Lung (tissue), 12 donors: ENCODE results near the gene TNFRSF14. TPM values are rescaled to one million over a fixed set of nuclear protein-coding genes. Genes with fewer than 3 reads are reported as not detected.
A peak's percentile ranks its signal among the peaks of the same experiment; 100 is the strongest.
"Not testable (repeated sequence)": the region's sequence is repeated elsewhere in the genome, so short reads cannot be mapped to it uniquely, and the experiment has no call there.

Experiments
- ATAC-seq: fragments of 200-7000 bp; cut with Tn5 transposase; one replicate; pipeline ENCODE4 v1.9.1; 2020; ENCODE audit warnings: moderate number of reproducible peaks; ENCODE audit not compliant: insufficient read depth, low FRiP score
- DNase-seq, 3 donors: peaks; one replicate each; pipeline ENCODE4 v3.0.0-alpha.2; 2013 to 2017
- H3K27ac ChIP-seq, 2 donors: one replicate each; pipeline ENCODE4 v1.5.1; 2013; ENCODE audit warnings: mild to moderate bottlenecking in 2 of 2, moderate library complexity in 2 of 2, control low read depth in 1 of 2, inconsistent platforms in 1 of 2, low read depth in 1 of 2, low read length in 1 of 2
- H3K27me3 ChIP-seq, 3 donors: one replicate each; pipeline ENCODE4 v1.5.1; 2013; ENCODE audit warnings: low read length in 2 of 3; ENCODE audit not compliant: control insufficient read depth in 3 of 3, insufficient read depth in 3 of 3
- H3K36me3 ChIP-seq, 4 donors: one replicate each; pipeline ENCODE4 v1.5.1; 2013; ENCODE audit warnings: low read length in 4 of 4, mild to moderate bottlenecking in 1 of 4, moderate library complexity in 1 of 4; ENCODE audit not compliant: control insufficient read depth in 4 of 4, insufficient read depth in 4 of 4
- H3K4me1 ChIP-seq, 5 donors: one replicate each; pipeline ENCODE4 v1.5.1; 2013; ENCODE audit warnings: low read length in 5 of 5, mild to moderate bottlenecking in 2 of 5, moderate library complexity in 1 of 5; ENCODE audit not compliant: control insufficient read depth in 5 of 5, insufficient read depth in 5 of 5
- H3K4me3 ChIP-seq: one replicate; pipeline ENCODE4 v1.5.1; 2013; ENCODE audit warnings: mild to moderate bottlenecking, control low read depth, moderate library complexity
- H3K9ac ChIP-seq, 2 donors: one replicate each; pipeline ENCODE4 v1.5.1; 2013; ENCODE audit warnings: low read length in 2 of 2, control low read depth in 1 of 2; ENCODE audit not compliant: insufficient read depth in 1 of 2
- H3K9me3 ChIP-seq, 4 donors: one replicate each; pipeline ENCODE4 v1.5.1; 2013; ENCODE audit warnings: low read length in 3 of 4, mild to moderate bottlenecking in 1 of 4, moderate library complexity in 1 of 4; ENCODE audit not compliant: control insufficient read depth in 4 of 4, insufficient read depth in 3 of 4
- WGBS, 2 donors: extraction: QIAGEN DNeasy Blood & Tissue Kit; methylation state at CpG; one replicate each; pipeline ENCODE4 v1.1.7; 2013; 5-methylcytosine and 5-hydroxymethylcytosine counted together
- polyA plus RNA-seq, 2 donors: library from polyadenylated mRNA; stranded (reverse); fragments of 200-250 nt; gene quantifications; one replicate each; pipeline ENCODE4 v1.2.1, GENCODE V29; 2013
- total RNA-seq, 2 donors: library from RNA; depleted of rRNA in 1 of 2; stranded (reverse); fragments of >200 nt in 1 of 2; gene quantifications; one replicate each; pipeline ENCODE4 v1.2.1, GENCODE V29; 2014 to 2021
- TF ChIP-seq, protein P1 (sequence below): IDR thresholded peaks from 2 replicates; pipeline ENCODE4 v1.5.1; 2012; ENCODE audit warnings: mild to moderate bottlenecking; ENCODE audit errors: control extremely low read depth, extremely low read depth
- donor health status: control.
- donor health status: control.
- donor health status: Bipolar disorder and iron deficiency.
- donor health status: healthy.
- donor health status: DM: yes; HTN: yes; CAD: no.

The TNFRSF14 gene
- total and polyA plus RNA-seq, 4 donors, result 67.4 to 200 (median 159) TPM

GRCh38 chr1:2548068-2548589 lies 8.0 kb upstream of the TNFRSF14 start:
- WGBS, 2 donors, result 5 to 6% methylated on average over 17 of the region's 17 CpGs
- Histone ChIP-seq H3K27me3 (no peaks in the 10 kb centered on the region), H3K36me3 (no peaks in the 10 kb centered on the region), H3K4me3 (no peak overlapping the region), H3K4me1 (peaks cover 2 to 47% (median 16%) of the 10 kb centered on the region in 5 donors), H3K9me3 (no peaks in the 10 kb centered on the region), H3K27ac (peak overlapping the region; percentile 76 to 96), H3K9ac (no peak overlapping the region)
- DNase-seq, result peak; percentile 72 to 81 (median 80)
- TF ChIP-seq, protein P1, sequence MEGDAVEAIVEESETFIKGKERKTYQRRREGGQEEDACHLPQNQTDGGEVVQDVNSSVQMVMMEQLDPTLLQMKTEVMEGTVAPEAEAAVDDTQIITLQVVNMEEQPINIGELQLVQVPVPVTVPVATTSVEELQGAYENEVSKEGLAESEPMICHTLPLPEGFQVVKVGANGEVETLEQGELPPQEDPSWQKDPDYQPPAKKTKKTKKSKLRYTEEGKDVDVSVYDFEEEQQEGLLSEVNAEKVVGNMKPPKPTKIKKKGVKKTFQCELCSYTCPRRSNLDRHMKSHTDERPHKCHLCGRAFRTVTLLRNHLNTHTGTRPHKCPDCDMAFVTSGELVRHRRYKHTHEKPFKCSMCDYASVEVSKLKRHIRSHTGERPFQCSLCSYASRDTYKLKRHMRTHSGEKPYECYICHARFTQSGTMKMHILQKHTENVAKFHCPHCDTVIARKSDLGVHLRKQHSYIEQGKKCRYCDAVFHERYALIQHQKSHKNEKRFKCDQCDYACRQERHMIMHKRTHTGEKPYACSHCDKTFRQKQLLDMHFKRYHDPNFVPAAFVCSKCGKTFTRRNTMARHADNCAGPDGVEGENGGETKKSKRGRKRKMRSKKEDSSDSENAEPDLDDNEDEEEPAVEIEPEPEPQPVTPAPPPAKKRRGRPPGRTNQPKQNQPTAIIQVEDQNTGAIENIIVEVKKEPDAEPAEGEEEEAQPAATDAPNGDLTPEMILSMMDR, result peak; percentile 87
- ATAC-seq, result peak; percentile 39

DNA sequence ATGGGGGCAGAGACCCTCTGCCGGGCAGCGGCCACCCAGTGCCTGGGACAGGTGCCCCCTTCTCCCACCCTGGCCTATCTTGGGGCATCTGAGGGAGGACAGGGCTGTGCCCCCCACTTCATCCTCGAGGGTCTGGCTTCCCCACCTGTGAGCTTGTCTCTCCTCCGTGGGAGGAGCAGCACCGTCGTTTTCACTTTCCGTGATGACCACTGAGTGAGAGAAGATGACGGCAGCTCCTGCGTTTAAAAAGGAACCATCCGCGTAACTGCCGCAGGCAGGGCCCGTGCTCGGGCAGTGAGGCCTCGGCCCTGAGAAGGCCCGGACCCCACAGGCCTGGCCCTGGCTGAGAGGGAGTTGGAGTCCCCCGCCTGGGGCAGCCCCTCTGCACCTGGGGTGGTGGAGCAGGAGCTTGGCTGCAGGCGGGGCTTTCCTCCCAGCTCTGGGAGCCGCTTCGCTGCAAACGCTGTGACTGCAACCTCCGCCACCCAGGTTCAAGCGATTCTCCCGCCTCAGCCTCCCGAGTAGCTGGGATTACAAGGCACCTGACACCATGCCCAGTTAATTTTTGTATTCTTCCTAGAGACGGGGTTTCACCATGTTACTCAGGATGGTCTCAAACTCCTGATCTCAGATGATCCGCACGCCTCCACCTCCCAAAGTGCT lies 6.7 kb upstream of the TNFRSF14 start:
- not testable (repeated sequence) for H3K36me3 ChIP-seq, H3K27me3 ChIP-seq, ATAC-seq, DNase-seq, H3K9ac ChIP-seq, H3K4me3 ChIP-seq, H3K9me3 ChIP-seq
- H3K4me1 ChIP-seq, result peaks cover 2 to 33% (median 13%) of the 10 kb centered on the region in 5 donors
- WGBS, 2 donors, result 65 to 67% methylated on average over 23 to 25 of the region's 28 CpGs
- H3K27ac ChIP-seq, result peak overlapping the region; percentile 81 to 98

- Histone ChIP-seq H3K4me3 (peak overlapping the region; percentile 31), H3K4me1 (peaks cover 0 to 32% (median 15%) of the 10 kb centered on the region in 5 donors), H3K27ac (peak overlapping the region; percentile 26 to 70)
- not testable (repeated sequence) for H3K9ac ChIP-seq, H3K36me3 ChIP-seq, DNase-seq, H3K9me3 ChIP-seq, H3K27me3 ChIP-seq, ATAC-seq
- 57 to 67% methylated on average over 9 to 12 of the region's 12 CpGs for WGBS, 2 donors
Observed at GRCh38 chr1:2550309-2550861, 5.8 kb upstream of the TNFRSF14 start.

- H3K4me3 ChIP-seq, ATAC-seq, H3K9ac ChIP-seq, H3K27me3 ChIP-seq, DNase-seq, H3K36me3 ChIP-seq, H3K9me3 ChIP-seq: not testable (repeated sequence)
- Histone ChIP-seq H3K4me1 (peaks cover 3 to 40% (median 22%) of the 10 kb centered on the region in 5 donors), H3K27ac (peak overlapping the region; percentile 17 to 26)
- 70 to 80% methylated on average over 9 of the region's 9 CpGs for WGBS, 2 donors
Observed at GRCh38 chr1:2551544-2551943, 4.6 kb upstream of the TNFRSF14 start.

GRCh38 chr1:2552189-2552588 lies 4.0 kb upstream of the TNFRSF14 start:
- no peak for ATAC-seq
- peaks cover 3 to 40% (median 21%) of the 10 kb centered on the region in 5 donors for H3K4me1 ChIP-seq
- H3K27ac ChIP-seq, result no peak overlapping the region
- H3K36me3 ChIP-seq, result no peaks in the 10 kb centered on the region
- H3K9ac ChIP-seq, result no peak overlapping the region
- TF ChIP-seq, protein P1, result no peak
- DNase-seq, result no peak
- H3K27me3 ChIP-seq, result no peaks in the 10 kb centered on the region
- no peaks in the 10 kb centered on the region for H3K9me3 ChIP-seq
- H3K4me3 ChIP-seq, result no peak overlapping the region
- WGBS, 2 donors, result 86 to 97% methylated on average over 23 to 26 of the region's 26 CpGs

GRCh38 chr1:2553076-2553475 lies 3.1 kb upstream of the TNFRSF14 start:
- DNase-seq, H3K27ac ChIP-seq, H3K36me3 ChIP-seq, H3K9ac ChIP-seq, H3K4me3 ChIP-seq, H3K27me3 ChIP-seq, H3K9me3 ChIP-seq, ATAC-seq: not testable (repeated sequence)
- 61 to 62% methylated on average over 6 to 9 of the region's 9 CpGs for WGBS, 2 donors
- peaks cover 0 to 32% (median 22%) of the 10 kb centered on the region in 5 donors for H3K4me1 ChIP-seq
